Measurements from ENCODE around the gene DCC. TPM values are rescaled to one million over a fixed set of nuclear protein-coding genes. Genes with fewer than 3 reads are reported as not detected.

The DCC gene
- total RNA-seq, 2 experiments from 2014 or later, result not detected

DNA sequence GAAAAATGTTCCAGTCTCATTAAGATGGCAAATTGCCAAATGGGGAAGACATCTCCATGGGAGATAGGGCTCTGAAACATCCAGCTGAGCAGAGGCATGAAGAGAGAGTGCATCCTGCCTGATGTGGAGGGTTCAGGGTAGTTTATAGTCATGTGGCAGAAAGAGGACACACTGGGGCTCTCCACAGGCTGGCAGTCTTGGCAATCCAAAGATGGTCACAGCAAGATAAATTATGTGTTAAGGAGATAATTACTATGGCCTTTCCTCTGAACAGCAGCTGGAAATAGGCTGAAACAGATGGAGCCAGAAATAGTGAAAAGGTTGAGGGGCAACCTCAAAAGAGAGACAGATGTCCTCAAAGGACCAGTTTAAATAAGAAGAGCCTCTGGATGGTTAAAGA lies 97.2 kb downstream of the DCC start:
- intact Hi-C loops (cut with DNase I, micrococcal nuclease), result no loop called here
- DNase-seq (no peak), ATAC-seq (ENCODE audit: poor library complexity) (no peak)
- Histone ChIP-seq H3K9me3 (ENCODE audit: control insufficient read depth in 1 of 2, insufficient read depth in 1 of 2, low read length in 2 of 2) (peaks cover 0 to 5% of the 10 kb centered on the region in 2 experiments), H3K27ac (ENCODE audit: low read depth in 1 of 2, low read length in 2 of 2) (no peak overlapping the region), H3K36me3 (ENCODE audit: insufficient read depth, low read length) (no peaks in the 10 kb centered on the region), H3K4me3 (ENCODE audit: low read length) (no peak overlapping the region), H3K4me1 (ENCODE audit: insufficient read depth, low read length) (no peaks in the 10 kb centered on the region), H3K27me3 (ENCODE audit: control insufficient read depth in 1 of 2, insufficient read depth in 2 of 2, low read length in 2 of 2) (no peaks in the 10 kb centered on the region)
- H3K4me1 Mint-ChIP-seq (ENCODE audit: low read depth), result no peaks in the 10 kb centered on the region
- ChIA-PET POLR2A (no interaction called here), CTCF (no interaction called here)
- H3K27me3 Mint-ChIP-seq, result no peaks in the 10 kb centered on the region
- no peaks in the 10 kb centered on the region for H3K36me3 Mint-ChIP-seq (ENCODE audit: low read depth)
- no peaks in the 10 kb centered on the region for H3K9me3 Mint-ChIP-seq
- TF ChIP-seq, protein P1, sequence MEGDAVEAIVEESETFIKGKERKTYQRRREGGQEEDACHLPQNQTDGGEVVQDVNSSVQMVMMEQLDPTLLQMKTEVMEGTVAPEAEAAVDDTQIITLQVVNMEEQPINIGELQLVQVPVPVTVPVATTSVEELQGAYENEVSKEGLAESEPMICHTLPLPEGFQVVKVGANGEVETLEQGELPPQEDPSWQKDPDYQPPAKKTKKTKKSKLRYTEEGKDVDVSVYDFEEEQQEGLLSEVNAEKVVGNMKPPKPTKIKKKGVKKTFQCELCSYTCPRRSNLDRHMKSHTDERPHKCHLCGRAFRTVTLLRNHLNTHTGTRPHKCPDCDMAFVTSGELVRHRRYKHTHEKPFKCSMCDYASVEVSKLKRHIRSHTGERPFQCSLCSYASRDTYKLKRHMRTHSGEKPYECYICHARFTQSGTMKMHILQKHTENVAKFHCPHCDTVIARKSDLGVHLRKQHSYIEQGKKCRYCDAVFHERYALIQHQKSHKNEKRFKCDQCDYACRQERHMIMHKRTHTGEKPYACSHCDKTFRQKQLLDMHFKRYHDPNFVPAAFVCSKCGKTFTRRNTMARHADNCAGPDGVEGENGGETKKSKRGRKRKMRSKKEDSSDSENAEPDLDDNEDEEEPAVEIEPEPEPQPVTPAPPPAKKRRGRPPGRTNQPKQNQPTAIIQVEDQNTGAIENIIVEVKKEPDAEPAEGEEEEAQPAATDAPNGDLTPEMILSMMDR (IDR thresholded peaks at IDR 0.05), result no peak
- H3K4me3 Mint-ChIP-seq, result no peak overlapping the region
- H3K27ac Mint-ChIP-seq, result no peak overlapping the region

DNA sequence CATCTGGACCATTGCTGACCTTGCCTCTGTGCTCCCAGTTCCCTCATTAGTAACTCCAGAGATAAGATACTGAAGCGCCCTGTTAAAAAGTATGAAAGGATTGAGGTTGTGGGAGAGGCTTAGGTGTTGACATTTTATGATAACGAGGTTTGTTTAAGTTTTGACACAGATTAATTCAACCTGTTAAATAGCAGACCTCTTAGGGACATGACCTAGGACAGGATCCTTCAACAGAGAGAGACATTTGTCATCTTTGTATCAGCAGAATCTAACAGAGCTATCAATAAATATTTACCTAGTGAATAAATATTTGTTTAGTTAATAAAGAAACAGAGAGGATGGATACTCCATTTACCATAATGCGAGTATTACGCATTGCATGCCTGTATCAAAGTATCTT lies 99.5 kb downstream of the DCC start:
- no peak overlapping the region for H3K4me3 Mint-ChIP-seq
- ChIA-PET CTCF (no interaction called here), POLR2A (no interaction called here)
- H3K9me3 Mint-ChIP-seq, result no peaks in the 10 kb centered on the region
- Histone ChIP-seq H3K4me3 (ENCODE audit: low read length) (no peak overlapping the region), H3K9me3 (ENCODE audit: control insufficient read depth in 1 of 2, insufficient read depth in 1 of 2, low read length in 2 of 2) (peaks cover 0 to 5% of the 10 kb centered on the region in 2 experiments), H3K4me1 (ENCODE audit: insufficient read depth, low read length) (no peaks in the 10 kb centered on the region), H3K27ac (ENCODE audit: low read depth in 1 of 2, low read length in 2 of 2) (no peak overlapping the region), H3K36me3 (ENCODE audit: insufficient read depth, low read length) (no peaks in the 10 kb centered on the region), H3K27me3 (ENCODE audit: control insufficient read depth in 1 of 2, insufficient read depth in 2 of 2, low read length in 2 of 2) (no peaks in the 10 kb centered on the region)
- DNase-seq, result no peak
- no peak for ATAC-seq (ENCODE audit: poor library complexity)
- intact Hi-C loops (cut with DNase I, micrococcal nuclease), result no loop called here
- TF ChIP-seq, protein P1 (IDR thresholded peaks at IDR 0.05), result no peak
- H3K27ac Mint-ChIP-seq, result no peak overlapping the region
- H3K4me1 Mint-ChIP-seq (ENCODE audit: low read depth), result no peaks in the 10 kb centered on the region
- no peaks in the 10 kb centered on the region for H3K27me3 Mint-ChIP-seq
- H3K36me3 Mint-ChIP-seq (ENCODE audit: low read depth), result no peaks in the 10 kb centered on the region

DNA sequence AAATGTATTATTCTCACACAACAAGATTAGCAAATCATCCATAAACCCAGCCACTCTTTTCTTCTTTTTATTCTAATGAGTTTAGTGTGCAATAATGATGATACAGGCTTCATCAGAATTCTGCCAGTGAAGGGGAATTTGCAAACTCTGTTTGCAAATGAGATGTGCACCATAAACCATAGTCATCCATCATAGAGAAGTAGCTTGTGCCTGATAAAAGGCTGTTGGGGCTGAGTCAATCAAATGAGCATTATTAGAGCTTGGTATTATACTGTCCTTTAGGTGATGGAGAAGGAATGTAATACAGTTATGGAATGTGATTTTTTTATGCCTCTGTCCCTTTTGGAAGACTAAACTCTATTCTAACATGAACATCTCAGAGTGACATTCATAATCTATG lies 101.8 kb downstream of the DCC start:
- no peak overlapping the region for H3K4me3 Mint-ChIP-seq
- POLR2A ChIA-PET, result no interaction called here
- H3K9me3 ChIP-seq (ENCODE audit: control insufficient read depth in 1 of 2, insufficient read depth in 1 of 2, low read length in 2 of 2), result peaks cover 0 to 5% of the 10 kb centered on the region in 2 experiments
- H3K4me1 Mint-ChIP-seq (ENCODE audit: low read depth), result no peaks in the 10 kb centered on the region
- no peaks in the 10 kb centered on the region for H3K9me3 Mint-ChIP-seq
- no peaks in the 10 kb centered on the region for H3K36me3 ChIP-seq (ENCODE audit: insufficient read depth, low read length)
- ATAC-seq (ENCODE audit: poor library complexity) (no peak), DNase-seq (no peak)
- H3K4me1 ChIP-seq (ENCODE audit: insufficient read depth, low read length), result no peaks in the 10 kb centered on the region
- CTCF ChIA-PET, result interaction anchor here (0.6 kb wide), 1 partner anchor 1134 kb away, joined by 3 read pairs; no protein-coding TSS in a partner anchor
- no peak overlapping the region for H3K27ac ChIP-seq (ENCODE audit: low read depth in 1 of 2, low read length in 2 of 2)
- H3K27ac Mint-ChIP-seq, result no peak overlapping the region
- no peaks in the 10 kb centered on the region for H3K27me3 Mint-ChIP-seq
- H3K4me3 ChIP-seq (ENCODE audit: low read length), result no peak overlapping the region
- H3K27me3 ChIP-seq (ENCODE audit: control insufficient read depth in 1 of 2, insufficient read depth in 2 of 2, low read length in 2 of 2), result no peaks in the 10 kb centered on the region
- TF ChIP-seq, protein P1 (IDR thresholded peaks at IDR 0.05), result no peak
- intact Hi-C loops (cut with DNase I, micrococcal nuclease), result no loop called here
- no peaks in the 10 kb centered on the region for H3K36me3 Mint-ChIP-seq (ENCODE audit: low read depth)
